Parathyroid adenoma (tissue), 2 donors: ENCODE data around the gene JAG2.

Source experiments
- H2AFZ ChIP-seq: fragments of 300-600 bp; sonication (generic); one replicate; pipeline ENCODE4 v1.7.0; 2017; ENCODE audit warnings: antibody characterized with exemption, mild to moderate bottlenecking
- H3K27ac ChIP-seq: fragments of 300-600 bp; sonication (generic); one replicate; pipeline ENCODE4 v1.7.0; 2017
- H3K27me3 ChIP-seq: fragments of 300-600 bp; sonication (generic); one replicate; pipeline ENCODE4 v1.7.0; 2017; ENCODE audit warnings: low read length; ENCODE audit not compliant: control insufficient read depth, insufficient read depth
- H3K36me3 ChIP-seq: fragments of 300-600 bp; sonication (generic); one replicate; pipeline ENCODE4 v1.7.0; 2017; ENCODE audit warnings: low read length; ENCODE audit not compliant: control insufficient read depth, insufficient read depth
- H3K4me1 ChIP-seq: fragments of 300-600 bp; sonication (generic); one replicate; pipeline ENCODE4 v1.7.0; 2017; ENCODE audit warnings: control low read depth
- H3K4me2 ChIP-seq: fragments of 300-600 bp; sonication (generic); one replicate; pipeline ENCODE4 v1.7.0; 2017; ENCODE audit warnings: low read length
- H3K4me3 ChIP-seq: fragments of 300-600 bp; sonication (generic); one replicate; pipeline ENCODE4 v1.7.0; 2017; ENCODE audit warnings: low read depth, low read length
- H3K79me2 ChIP-seq: fragments of 300-600 bp; sonication (generic); one replicate; pipeline ENCODE4 v1.7.0; 2017; ENCODE audit warnings: control low read depth
- H3K9ac ChIP-seq: fragments of 300-600 bp; sonication (generic); one replicate; pipeline ENCODE4 v1.7.0; 2017; ENCODE audit warnings: mild to moderate bottlenecking
- H3K9me3 ChIP-seq: fragments of 300-600 bp; sonication (generic); one replicate; pipeline ENCODE4 v1.7.0; 2017; ENCODE audit warnings: low read length; ENCODE audit not compliant: control insufficient read depth
- TF ChIP-seq, protein P1 (sequence below): fragments of 300-600 bp; sonication (generic); IDR thresholded peaks from one replicate; pipeline ENCODE4 v1.7.0; 2017; ENCODE audit warnings: antibody characterized with exemption, mild to moderate bottlenecking
- donor health status: primary hyperparathyroidism.

JAG2 gene

DNA sequence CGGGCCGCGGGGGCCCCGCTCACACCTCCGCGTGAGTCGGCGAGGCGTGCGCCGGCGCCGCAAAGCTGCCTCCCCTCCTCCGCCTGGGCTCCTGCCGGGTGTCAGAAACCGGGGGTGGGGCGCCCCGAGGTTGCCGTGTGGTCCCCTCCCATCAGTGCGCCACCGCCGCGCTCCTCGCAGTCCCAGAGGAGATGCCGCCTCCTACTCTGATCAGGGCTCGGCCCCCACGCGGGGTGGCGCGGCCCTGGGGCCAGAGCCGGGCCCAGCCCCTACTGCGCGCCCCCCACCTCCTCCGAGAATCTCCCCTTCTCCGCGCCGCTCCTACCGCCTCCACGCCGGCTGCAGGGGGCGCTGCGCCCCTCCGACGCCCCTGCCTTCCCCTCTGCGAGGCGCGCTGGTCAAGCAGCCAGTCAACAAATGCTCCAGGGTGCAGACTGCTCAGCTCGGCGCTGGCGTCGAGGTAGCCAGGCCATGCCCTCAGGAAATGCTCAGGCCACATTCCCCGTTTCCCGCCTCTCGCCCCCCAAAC, 467 bp upstream of the JAG2 start:
- H3K27me3 ChIP-seq = no peaks in the 10 kb centered on the region
- TF ChIP-seq, protein P1, sequence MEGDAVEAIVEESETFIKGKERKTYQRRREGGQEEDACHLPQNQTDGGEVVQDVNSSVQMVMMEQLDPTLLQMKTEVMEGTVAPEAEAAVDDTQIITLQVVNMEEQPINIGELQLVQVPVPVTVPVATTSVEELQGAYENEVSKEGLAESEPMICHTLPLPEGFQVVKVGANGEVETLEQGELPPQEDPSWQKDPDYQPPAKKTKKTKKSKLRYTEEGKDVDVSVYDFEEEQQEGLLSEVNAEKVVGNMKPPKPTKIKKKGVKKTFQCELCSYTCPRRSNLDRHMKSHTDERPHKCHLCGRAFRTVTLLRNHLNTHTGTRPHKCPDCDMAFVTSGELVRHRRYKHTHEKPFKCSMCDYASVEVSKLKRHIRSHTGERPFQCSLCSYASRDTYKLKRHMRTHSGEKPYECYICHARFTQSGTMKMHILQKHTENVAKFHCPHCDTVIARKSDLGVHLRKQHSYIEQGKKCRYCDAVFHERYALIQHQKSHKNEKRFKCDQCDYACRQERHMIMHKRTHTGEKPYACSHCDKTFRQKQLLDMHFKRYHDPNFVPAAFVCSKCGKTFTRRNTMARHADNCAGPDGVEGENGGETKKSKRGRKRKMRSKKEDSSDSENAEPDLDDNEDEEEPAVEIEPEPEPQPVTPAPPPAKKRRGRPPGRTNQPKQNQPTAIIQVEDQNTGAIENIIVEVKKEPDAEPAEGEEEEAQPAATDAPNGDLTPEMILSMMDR = no peak
- H3K4me1 ChIP-seq = peaks cover 29% of the 10 kb centered on the region
- no peaks in the 10 kb centered on the region for H3K9me3 ChIP-seq
- H3K79me2 ChIP-seq = no peaks in the 10 kb centered on the region
- no peaks in the 10 kb centered on the region for H3K36me3 ChIP-seq
- peak overlapping the region; percentile 22 for H2AFZ ChIP-seq
- no peak overlapping the region for H3K4me3 ChIP-seq
- no peak overlapping the region for H3K27ac ChIP-seq
- H3K9ac ChIP-seq = no peak overlapping the region
- H3K4me2 ChIP-seq = no peak overlapping the region

- Histone ChIP-seq H3K4me1 (peaks cover 29% of the 10 kb centered on the region), H3K4me3 (no peak overlapping the region), H2AFZ (no peak overlapping the region), H3K79me2 (no peaks in the 10 kb centered on the region), H3K27ac (no peak overlapping the region), H3K9me3 (no peaks in the 10 kb centered on the region), H3K36me3 (no peaks in the 10 kb centered on the region), H3K27me3 (no peaks in the 10 kb centered on the region), H3K9ac (no peak overlapping the region), H3K4me2 (peak overlapping the region; percentile 73)
- TF ChIP-seq, protein P1 = no peak
These were observed 519 bp downstream of the JAG2 start for GRCh38 chr14:105168093-105168420.

- Histone ChIP-seq H3K27ac (no peak overlapping the region), H3K9me3 (no peaks in the 10 kb centered on the region), H3K4me3 (no peak overlapping the region), H3K9ac (no peak overlapping the region), H3K4me1 (peaks cover 29% of the 10 kb centered on the region), H3K79me2 (no peaks in the 10 kb centered on the region), H3K4me2 (peak overlapping the region; percentile 73), H3K27me3 (no peaks in the 10 kb centered on the region), H3K36me3 (no peaks in the 10 kb centered on the region), H2AFZ (no peak overlapping the region)
- TF ChIP-seq, protein P1 = no peak
These were observed 1.1 kb downstream of the JAG2 start for GRCh38 chr14:105167303-105168092.

DNA sequence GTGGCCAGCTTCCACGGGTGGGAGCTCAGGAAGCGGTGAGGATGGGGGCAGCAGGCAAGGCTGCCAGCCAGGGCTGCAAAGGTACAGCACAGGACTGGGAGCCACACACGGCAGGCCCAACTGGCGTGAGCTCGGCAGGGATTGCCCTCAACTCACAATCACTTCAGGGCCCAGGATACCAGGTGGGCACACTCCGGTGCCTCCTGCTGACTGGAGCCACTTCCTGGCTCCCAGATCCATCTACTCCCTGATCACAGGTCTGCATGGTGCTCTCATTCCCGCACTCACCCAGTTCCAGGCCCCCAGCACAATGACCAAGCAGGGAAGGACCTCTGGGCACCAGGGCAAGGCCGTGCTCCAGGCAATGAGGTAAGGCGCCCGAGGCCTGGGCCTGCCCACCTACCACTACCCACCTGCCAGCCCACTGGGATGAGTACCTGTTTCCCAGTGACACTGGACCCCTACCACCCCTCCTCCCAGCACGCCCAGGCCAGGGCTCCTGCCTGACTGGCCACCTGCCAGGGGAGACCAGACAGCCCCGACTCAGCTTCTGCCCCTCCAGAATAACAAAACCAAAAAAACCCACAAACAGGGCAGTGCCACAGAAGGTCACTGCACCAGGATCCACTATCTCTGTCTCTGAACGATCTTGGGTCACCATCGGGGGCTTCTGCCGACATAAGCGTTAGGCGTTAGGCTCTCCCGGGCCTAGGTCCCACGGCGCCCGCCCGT, 1.8 kb downstream of the JAG2 start:
- Histone ChIP-seq H3K9me3 (no peaks in the 10 kb centered on the region), H3K27me3 (no peaks in the 10 kb centered on the region), H3K4me3 (no peak overlapping the region), H3K79me2 (no peaks in the 10 kb centered on the region), H2AFZ (no peak overlapping the region), H3K4me1 (peaks cover 29% of the 10 kb centered on the region), H3K4me2 (no peak overlapping the region), H3K9ac (no peak overlapping the region), H3K36me3 (no peaks in the 10 kb centered on the region), H3K27ac (no peak overlapping the region)
- TF ChIP-seq, protein P1 = no peak
